ENCODE results near the gene CACNA1C.

The CACNA1C gene

DNA sequence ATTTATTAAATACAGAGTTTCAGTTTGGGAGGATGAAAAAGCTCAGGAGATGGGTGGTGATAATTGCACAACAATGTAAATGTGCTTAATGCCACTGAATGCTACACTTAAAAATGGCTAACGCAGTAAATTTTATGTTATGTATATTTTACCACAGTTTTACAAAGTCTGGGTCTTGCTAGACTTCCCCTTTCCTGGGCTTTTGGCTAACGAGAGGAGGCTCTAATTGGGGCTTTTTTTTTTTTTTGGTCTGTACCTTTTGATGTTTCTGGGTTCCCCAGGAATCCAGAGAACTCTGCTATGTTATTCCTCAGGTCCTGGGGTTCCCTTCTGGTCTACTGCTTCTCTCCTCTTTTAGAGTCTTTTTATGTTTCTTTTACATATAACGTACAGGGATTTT, 355.5 kb downstream of the CACNA1C start:
- no peak for DNase-seq

DNA sequence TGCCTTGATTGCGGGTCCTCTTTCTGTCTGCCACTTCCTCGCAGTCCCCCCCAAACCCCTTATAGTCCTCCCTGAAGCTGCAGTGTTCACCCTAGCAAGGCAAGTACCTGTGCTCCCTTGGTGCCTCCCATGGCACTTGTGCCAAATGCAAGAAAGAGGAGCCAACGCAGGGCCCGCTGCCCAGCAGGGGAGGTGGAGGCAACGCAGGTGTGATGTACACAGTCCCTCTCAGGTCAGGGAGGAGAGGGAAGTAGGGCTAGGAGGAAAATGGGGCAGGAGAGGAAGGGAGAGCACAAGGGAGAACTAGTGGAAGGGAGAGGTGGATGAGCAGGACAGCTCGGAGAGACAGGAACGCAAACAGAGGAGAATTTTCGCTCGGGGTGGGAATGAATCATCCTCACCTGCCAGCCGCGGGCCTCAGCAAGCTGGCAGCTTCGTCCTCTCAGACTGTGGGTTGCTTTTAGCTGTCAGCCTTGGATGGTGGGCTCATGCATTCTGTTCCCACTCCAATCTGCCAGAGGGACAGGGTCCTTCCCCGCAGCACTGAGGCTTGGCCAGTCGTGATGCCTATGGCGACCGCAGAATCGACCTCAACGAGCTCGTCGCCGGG, 357.0 kb downstream of the CACNA1C start:
- DNase-seq = peak in 7 of 58 donors; percentile 7 to 34 (median 19)

DNA sequence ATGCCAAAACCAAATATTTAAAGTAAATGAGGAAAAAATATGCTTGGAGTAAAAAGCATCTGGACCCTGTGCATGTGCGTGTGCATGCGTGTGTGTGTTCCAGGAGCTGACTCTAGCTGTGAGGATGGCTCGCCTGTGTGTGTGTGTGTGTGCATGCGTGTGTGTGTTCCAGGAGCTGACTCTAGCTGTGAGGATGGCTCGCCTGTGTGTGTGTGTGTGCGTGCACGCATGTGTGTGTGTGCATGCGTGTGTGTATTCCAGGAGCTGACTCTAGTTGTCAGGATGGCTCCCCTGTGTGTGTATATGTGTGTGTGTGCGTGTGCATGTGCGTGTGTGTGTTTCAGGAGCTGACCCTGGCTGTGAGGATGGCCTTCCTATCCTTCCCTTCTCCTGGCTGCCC, 357.7 kb downstream of the CACNA1C start:
- no peak for DNase-seq

DNA sequence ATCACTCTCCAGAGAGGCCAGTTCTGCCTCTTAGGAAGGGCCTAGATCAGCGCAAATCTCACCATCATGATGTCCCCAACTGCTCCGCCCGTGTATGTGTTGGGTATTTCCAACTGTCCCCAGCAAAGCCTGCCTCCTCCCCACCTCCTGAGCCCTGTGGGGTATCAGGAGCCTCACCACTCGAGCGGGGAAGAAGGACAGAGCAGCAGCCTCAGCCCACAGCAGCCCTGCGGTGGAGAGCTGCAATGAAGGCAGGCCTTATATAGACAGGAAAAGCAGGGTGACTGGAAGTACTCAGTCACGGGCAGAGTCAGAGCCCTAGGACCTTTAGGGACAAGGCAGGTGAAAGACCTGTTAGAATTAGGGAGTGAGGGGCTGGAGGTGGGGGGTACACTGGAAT, 358.2 kb downstream of the CACNA1C start:
- no peak for DNase-seq

DNA sequence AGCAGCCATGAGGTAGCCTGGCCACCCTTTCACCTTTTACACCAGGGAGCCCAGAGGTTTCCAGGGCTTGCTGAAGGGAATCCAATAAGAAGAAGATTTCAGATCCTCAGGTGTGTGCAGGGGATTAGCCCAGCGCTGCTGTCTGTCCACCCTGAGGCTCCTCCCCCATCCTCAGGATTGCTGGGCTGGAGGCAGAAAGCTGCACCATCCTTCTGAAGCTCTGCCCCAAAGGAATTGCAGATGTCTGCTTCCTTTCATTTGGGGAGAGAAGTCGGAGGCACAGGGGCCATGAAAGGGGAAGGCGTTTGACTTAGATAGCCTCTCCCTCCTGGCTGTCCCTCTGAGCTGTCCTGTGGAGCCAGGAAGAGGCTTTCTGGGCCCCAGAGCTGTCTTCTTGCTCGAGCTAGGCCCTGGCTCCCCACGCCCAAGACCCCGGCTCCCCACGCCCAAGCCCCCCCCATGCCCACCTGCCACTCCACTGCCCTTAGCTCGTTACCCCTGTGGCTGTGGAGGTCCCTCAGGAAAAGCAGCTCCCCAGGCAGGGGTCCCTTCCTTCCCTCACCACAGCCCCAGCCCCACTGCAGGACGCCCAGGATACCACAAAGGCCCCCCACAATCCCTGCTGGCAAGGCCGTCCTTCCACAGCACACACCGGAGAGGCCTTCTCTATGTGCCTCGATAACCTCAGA, 359.0 kb downstream of the CACNA1C start:
- DNase-seq = no peak

DNA sequence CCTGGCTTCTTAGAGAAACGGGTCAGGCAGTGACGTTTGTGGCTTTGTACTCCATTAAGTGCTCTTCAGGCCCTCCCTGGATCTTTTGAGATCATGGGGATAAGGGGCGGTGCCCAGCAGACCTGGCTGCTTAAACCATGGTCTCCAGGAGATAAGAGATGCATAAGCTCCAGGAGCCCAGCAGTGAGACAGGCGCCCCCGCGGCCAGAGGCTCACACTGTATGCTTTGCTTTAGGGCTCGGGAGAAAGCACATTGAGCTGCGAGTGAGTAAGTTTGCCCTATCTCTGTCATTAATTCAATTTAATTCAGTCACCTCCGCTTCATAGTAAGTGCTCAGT, 359.5 kb downstream of the CACNA1C start:
- DNase-seq = no peak

DNA sequence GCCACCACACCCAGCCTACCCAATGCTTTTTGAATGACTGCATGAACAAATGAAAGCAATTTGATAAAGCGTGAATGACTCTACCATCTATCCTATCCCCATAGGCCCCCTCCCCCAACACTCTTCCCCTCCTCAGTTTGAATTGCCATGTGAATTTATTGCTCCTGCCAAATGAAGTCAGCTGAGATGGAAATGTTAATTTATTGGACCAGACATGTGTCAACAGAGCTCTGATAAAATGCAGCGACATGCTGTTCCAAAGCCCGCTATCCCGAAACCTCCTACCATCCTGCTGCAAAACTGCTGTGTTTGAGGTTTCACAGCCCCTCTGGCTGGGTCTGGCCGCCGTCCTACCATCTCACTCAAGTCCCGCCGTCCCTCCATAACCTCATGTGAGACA, 360.5 kb downstream of the CACNA1C start:
- no peak for DNase-seq

DNA sequence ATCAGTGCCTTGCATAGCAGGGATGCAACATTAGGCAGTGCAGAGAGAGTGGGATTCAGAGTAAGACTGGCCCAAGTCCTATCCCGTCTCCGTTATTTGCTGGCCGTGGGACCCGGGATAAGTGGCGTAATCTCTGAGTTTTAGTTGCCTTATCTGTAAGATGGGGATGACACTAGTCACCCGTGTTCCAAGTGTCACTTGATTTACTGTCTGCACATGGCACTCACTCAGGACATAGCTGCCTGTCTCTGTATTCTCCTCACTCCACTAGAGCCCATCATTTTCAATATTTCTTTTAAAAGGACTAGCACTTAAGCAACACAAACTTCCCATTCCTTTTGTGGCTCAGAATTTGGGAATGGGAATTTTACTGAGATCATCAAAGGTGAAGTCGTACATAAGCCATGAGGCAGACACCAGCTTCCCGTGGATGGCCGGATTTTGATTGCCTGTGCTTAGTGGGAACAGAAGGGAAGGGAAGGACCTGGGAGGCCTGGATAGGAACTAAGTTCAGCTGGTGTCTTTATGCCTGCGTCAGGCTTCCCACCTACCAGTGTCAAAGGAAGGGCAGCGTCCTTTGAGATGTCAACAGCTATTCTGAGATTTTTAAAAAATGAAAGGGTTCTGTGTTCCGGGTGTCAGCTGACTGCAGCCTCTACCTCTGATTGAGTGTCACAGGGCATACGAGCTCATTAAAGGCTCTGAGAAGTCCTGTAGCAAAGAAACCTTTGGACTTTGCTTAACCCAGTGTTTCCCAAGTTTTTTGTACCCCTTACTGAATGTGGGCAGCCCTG, 361.4 kb downstream of the CACNA1C start:
- DNase-seq = no peak

DNA sequence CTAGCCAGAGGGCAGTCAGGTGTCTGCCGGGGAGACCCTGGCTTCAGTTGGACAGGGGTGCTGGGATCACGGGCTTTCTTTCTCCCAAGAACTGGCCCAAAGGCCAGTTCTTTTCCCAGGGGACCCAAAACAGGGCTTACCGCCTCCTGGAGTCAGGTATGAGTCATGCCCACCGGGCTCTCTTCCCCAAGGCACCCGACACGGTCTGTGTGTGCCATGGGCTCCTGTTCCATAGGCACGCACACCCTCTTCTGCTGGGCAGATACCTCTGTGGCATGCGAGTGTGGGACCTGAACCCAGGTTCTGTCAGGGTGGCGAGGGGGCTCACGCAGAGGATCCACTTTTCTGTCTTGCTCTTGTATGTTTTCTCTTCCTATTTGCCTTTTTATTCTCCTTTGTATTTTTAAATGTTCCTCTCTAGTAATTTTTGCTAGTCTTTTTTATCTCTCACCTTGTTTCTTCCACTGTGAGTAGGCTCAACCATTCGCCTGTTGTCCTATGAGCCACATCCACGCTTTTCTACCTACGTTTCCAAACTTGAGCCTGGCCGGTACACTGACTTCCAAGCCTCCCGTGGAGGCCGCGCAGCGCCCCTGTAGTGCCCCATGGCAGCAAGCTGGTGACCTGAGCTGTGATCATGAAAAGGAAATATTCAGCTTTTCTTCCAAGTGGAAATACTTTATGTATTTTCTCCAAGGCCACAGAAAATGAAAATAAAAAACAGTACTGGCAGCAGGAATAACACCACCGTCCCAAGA, 362.2 kb downstream of the CACNA1C start:
- no peak for DNase-seq

DNA sequence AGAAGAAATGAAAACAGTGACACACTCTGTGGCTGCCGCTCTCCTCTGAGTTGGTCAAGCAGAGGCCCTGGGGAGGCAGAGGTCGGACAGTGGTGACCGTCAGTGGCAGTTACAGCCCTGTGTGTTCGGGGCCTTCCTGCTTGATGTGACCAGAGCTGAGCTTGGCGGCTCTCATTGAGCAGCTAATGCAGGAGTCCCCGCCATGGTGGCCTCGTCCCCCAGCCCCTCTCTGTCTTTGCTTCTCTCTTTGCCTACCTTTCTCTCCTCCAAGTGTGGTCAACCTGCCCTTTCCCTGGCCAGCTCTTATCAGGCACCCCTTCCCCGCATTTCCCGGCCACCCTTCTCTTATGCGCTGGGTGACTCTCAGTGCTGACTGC, 362.8 kb downstream of the CACNA1C start:
- DNase-seq = no peak

DNA sequence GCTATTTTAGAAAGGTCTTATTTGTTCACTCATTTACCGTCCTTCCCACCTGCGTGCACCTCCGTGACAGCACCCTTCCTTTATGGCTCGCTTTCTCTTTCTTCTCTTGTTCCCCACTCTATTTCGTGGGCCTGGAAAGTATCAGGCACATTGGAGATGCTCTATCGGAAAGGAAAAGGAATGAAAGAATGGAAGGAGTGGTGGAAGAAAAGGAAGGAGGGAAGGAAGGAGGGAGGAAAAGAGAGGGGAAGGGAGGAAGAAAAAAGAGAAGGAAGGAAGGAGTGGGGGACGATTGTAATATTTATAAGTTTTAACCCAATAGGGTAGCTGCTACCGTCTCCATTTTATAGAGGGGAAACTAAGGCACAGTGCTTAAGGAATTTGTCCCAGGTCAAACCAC, 363.4 kb downstream of the CACNA1C start:
- no peak for DNase-seq

DNA sequence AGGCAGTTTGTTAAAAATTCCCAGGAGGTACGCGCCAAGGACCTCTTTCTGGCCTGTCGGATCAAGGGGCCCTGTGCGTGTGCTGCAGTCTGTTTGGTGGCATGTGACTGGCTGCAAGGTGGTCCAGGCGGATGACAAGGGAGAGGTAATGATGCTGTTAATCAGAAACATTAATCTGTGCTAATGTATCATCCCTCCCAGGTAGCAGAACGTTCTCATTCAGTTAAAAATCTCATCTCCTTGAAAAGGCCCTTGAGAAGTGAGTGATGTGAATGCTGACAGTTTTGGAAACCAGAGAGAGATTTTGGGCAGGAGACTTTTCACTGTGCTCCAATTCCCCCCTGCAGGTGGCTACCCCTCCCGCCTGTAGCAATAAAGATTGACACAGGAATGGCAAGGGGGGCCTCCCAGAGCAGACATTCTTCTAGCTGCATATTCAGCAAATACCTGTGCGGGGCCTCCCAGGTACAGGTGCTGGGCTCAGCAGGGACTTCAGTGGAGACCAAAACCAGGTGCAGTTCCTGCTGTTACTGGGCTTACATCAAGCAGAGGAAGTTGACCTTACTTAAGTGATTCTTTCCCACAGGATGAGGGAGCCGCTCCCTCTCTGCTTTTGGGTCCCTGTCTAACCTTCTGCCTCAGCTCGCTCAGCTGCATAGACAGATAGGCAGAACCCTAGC, 364.8 kb downstream of the CACNA1C start:
- no peak for DNase-seq

DNA sequence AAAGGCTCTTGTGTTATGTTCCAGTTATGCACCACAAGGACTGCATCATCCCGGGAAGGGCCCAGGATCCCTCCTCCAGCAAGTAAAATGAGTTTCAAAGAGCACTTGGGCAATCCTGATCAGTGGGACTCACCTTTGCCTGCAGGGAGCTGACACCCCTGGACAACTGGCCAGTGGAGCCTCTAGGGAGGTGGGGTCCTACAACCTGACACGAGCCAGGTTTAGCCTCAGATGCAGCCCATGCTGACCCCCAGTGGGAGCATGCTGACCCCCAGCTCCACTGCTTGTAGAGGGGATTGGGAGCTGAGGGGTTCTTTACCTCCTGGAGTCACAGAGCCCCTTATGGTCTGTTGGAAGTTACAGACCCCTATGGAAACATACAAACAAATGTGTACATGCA, 365.8 kb downstream of the CACNA1C start:
- DNase-seq = no peak

DNA sequence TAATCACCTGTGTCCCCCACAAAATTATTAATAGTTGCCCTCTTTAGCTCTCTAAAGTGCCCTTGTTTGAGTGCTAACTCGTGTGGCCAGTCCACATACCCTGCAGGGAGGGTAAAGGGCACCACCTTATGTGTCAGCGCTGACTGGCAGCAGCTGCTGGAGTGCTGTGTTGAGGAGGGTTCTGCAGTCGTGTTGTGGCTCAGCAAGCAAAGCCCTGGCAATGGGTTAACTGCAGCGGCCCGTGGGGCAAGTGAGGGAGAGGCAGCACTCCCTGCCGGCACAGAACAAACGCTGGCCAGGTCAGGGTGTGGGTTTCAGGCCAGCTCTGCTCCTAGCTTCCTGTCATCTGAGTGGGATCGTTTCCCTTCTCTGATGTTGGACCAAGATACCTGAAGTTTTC, 369.8 kb downstream of the CACNA1C start:
- no peak for DNase-seq

DNA sequence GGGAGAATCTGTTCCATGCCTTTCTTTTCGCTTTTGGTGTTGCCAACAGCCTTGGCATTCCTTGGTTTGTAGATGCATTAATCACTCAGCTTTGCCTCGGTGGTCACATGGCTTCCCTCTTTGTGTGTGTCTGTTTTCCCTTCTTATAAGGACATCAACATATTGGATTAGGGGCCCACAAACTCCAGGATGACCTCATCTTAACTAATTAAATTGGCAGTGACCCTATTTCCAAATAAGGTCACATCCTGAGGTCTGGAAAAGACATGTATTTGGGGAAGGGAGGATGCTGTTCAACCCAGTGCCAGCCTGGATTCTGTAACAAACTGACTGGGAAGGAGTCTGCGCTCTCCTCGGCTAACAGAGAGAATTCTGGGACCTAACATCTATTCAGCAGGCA, 376.2 kb downstream of the CACNA1C start:
- no peak for DNase-seq

DNA sequence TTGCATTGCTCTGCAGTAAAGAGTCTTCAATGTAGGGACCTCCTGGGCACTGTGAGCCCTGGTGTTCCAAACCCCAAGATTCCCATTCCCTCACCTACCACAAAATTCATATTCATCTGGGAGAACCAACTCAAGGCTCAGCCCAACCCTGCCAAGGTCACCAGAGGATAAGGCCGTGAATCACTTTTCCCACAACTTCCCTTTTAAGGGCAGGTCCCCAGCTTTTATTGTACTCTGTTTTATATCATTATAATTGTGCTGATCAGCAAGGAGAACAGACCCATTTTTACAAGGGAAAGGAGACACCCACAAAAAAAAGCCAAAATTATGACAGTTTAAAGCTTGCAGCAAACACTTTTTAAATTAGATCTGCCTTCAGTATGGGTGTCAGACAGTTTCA, 379.0 kb downstream of the CACNA1C start:
- DNase-seq = no peak

DNA sequence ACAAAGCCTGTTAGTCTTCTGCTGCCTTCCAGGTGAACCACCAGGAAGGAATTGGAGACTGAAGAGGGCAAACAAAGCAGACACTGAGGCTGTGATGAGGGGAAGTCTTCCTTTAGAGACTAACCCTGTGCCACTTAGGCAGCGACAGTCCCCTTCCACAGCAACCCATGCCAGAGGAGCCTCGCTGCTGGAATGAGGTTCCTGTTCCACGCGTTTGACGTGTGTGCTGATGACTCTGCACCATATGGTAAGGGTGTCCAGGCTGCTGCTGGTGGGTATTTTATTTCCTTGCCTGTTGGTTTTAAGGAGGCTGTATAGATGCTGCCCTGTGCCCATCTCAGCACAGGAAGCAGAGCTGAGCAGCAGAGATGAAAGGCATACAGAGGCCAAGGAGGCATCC, 380.1 kb downstream of the CACNA1C start:
- peak in 5 of 58 donors; percentile 6 to 20 (median 10) for DNase-seq

DNA sequence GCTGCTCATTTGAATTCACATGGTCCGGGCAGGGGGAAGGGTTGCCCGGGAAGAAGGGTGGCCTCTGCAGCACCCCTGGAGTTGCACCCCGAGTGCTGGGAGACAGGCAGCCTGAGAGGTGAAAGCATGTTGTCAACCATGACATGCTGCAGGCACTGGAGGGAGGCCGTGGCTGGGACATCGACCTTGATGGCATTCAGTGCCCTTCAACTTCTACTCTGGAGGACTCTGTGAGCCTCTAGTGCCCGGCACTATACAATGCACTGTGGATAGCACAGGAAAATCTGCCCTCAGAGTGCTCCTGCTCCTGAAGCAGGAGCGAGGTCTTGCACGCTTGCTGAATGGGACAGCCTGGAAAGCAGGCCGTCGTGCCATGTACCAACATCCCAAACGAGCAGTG, 382.7 kb downstream of the CACNA1C start:
- no peak for DNase-seq

DNA sequence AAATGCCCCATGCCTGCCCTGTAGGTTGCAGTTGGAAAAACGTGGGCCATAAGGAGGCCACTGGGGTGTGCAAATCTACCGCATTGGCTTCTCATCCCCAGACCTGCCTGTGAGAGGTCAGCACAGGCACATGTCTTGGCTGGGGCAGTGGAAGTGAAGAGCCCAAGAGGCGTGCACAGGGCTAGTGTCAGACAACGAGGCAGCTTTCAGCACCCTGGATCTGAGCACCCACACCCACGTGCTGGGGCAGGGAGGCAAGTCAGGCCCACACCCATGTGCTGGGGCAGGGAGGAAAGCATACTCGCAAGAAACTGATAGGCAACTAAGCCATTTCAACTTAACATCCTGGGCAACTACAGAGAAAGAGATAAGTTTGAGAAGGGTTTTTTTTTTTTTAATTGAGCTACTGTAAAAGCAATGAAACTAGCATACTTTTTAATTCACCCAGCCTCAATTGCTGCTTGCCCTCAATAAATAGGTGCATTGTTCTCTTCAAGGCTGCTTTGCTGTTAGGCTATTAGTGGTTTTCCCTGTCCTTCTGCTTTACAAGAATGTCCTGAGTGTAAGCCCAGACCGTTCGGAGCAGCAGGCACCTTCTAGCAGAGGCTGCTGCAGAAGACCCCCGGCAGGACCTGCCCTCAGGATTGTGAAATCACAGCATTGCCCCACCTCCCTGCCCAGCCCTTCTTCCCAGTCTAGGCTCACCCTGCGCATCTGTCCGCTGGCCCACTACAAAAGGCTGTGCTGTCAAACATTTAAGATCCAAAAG, 386.7 kb downstream of the CACNA1C start:
- DNase-seq = no peak

DNA sequence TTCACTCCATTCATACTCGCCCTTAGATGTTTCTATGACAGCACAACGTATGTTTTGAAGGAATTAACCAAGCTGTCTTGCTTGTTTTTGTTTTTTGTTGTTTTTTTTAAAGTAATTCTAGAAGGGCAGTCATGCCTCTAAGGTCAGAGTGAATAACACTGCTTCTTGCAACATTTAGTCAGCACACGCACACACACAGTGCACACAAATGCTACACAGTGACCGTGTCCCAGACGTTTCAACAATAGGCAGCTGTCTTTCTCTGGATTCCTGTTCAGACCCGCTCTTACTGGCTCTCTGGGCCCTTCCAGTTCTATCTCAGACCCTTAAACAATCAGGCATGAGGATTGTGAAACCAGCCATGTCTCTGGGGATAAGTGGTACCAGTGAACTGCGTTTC, 391.0 kb downstream of the CACNA1C start:
- DNase-seq = no peak

DNA sequence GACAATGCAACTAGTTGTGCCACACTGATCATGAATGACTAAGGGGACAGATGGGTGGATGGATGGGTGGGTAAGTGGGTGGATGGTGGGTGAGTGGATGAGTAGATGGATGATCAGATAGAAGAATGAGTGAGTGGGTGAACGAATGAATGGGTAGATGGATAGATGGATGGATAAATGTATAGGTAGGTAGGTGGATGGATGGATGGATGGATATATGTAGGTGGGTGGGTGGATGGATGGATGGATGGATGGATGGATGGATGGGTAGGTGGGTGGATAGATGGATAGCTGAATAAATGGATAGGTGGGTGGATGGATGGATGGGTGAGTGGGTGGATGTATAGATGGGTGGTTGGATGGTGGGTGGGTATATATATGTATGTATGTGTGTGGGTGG, 393.2 kb downstream of the CACNA1C start:
- no peak for DNase-seq

Measured in anterior cingulate cortex (tissue), 58 donors.